ENCODE results near the gene IL27RA. TPM values are rescaled to one million over a fixed set of nuclear protein-coding genes. Genes with fewer than 3 reads are reported as not detected.
"Not testable (repeated sequence)": the region's sequence is repeated elsewhere in the genome, so short reads cannot be mapped to it uniquely, and the experiment has no call there.

IL27RA gene
- total and polyA plus RNA-seq, 4 donors = 1.0 to 2.8 (median 1.6) TPM

- TF ChIP-seq ATF3 (IDR thresholded peaks at IDR 0.05) = no peak
These were observed 18.9 kb downstream of the IL27RA start (continued) for GRCh38 chr19:14050512-14050911.

- H3K27me3 ChIP-seq (ENCODE audit: control insufficient read depth in 4 of 4, insufficient read depth in 4 of 4, low read length in 3 of 4); H3K9me3 ChIP-seq (ENCODE audit: control insufficient read depth in 4 of 4, low read length in 3 of 4); H3K27ac ChIP-seq (ENCODE audit: low read depth in 1 of 2, low read length in 2 of 2); H3K4me1 ChIP-seq (ENCODE audit: control insufficient read depth in 4 of 4, insufficient read depth in 4 of 4, low read length in 3 of 4); H3K4me3 ChIP-seq (ENCODE audit: low read depth in 1 of 3, low read length in 3 of 3); DNase-seq (ENCODE audit: low spot score); H3K9ac ChIP-seq (ENCODE audit: low read depth in 1 of 2, low read length in 2 of 2): not testable (repeated sequence)
- peaks cover 2 to 20% (median 9%) of the 10 kb centered on the region in 4 donors for H3K36me3 ChIP-seq (ENCODE audit: control insufficient read depth in 4 of 4, insufficient read depth in 3 of 4, low read depth in 1 of 4, low read length in 3 of 4)
- 97% methylated on average over 11 of the region's 11 CpGs for WGBS
These were observed 19.4 kb downstream of the IL27RA start for GRCh38 chr19:14050961-14051360.

- no peak for DNase-seq (ENCODE audit: low spot score)
These were observed 20.4 kb downstream of the IL27RA start for GRCh38 chr19:14051980-14052379.

GRCh38 chr19:14052470-14052869 is 20.9 kb downstream of the IL27RA start:
- 91% methylated on average over 6 of the region's 6 CpGs for WGBS
- H3K36me3 ChIP-seq (ENCODE audit: control insufficient read depth in 4 of 4, insufficient read depth in 3 of 4, low read depth in 1 of 4, low read length in 3 of 4) = peaks cover 7 to 27% (median 12%) of the 10 kb centered on the region in 4 donors
- no peak for TF ChIP-seq RXRA (IDR thresholded peaks at IDR 0.05)
- no peak for TF ChIP-seq TAF1 (conservative IDR thresholded peaks at IDR 0.05)
- no peak for TF ChIP-seq REST (IDR thresholded peaks at IDR 0.05)
- no peak for TF ChIP-seq FOXA2 (IDR thresholded peaks at IDR 0.05)
- TF ChIP-seq HNF4A (conservative IDR thresholded peaks at IDR 0.05) = no peak
- no peak for TF ChIP-seq FOXA1 (IDR thresholded peaks at IDR 0.05)
- no peak for TF ChIP-seq CTCF (IDR thresholded peaks at IDR 0.05; ENCODE audit: low read depth, low read length, missing input control)
- no peak for TF ChIP-seq SP1 (IDR thresholded peaks at IDR 0.05)
- no peak for TF ChIP-seq EGR1 (IDR thresholded peaks at IDR 0.05; ENCODE audit: low read depth in 2 of 2)
- TF ChIP-seq RAD21 (IDR thresholded peaks at IDR 0.05) = no peak

More at GRCh38 chr19:14051980-14052379, 20.4 kb downstream of the IL27RA start:
- Histone ChIP-seq H3K4me3 (ENCODE audit: low read depth in 1 of 3, low read length in 3 of 3) (no peak overlapping the region), H3K9me3 (ENCODE audit: control insufficient read depth in 4 of 4, low read length in 3 of 4) (no peaks in the 10 kb centered on the region), H3K9ac (ENCODE audit: low read depth in 1 of 2, low read length in 2 of 2) (no peak overlapping the region), H3K4me1 (ENCODE audit: control insufficient read depth in 4 of 4, insufficient read depth in 4 of 4, low read length in 3 of 4) (no peaks in the 10 kb centered on the region), H3K27me3 (ENCODE audit: control insufficient read depth in 4 of 4, insufficient read depth in 4 of 4, low read length in 3 of 4) (no peaks in the 10 kb centered on the region), H3K27ac (ENCODE audit: low read depth in 1 of 2, low read length in 2 of 2) (no peak overlapping the region), H3K36me3 (ENCODE audit: control insufficient read depth in 4 of 4, insufficient read depth in 3 of 4, low read depth in 1 of 4, low read length in 3 of 4) (peaks cover 7 to 27% (median 12%) of the 10 kb centered on the region in 4 donors)
- 82% methylated on average over 9 of the region's 9 CpGs for WGBS
- TF ChIP-seq FOXA2 (IDR thresholded peaks at IDR 0.05) = no peak
- TF ChIP-seq MAX (IDR thresholded peaks at IDR 0.05) = no peak
- no peak for TF ChIP-seq YY1 (IDR thresholded peaks at IDR 0.05)
- TF ChIP-seq RXRA (IDR thresholded peaks at IDR 0.05) = no peak
- TF ChIP-seq HNF4G (IDR thresholded peaks at IDR 0.05) = no peak
- no peak for TF ChIP-seq JUND (IDR thresholded peaks at IDR 0.05)
- TF ChIP-seq NR2F2 (IDR thresholded peaks at IDR 0.05) = no peak
- TF ChIP-seq CTCF (IDR thresholded peaks at IDR 0.05; ENCODE audit: low read depth, low read length, missing input control) = no peak
- TF ChIP-seq EGR1 (IDR thresholded peaks at IDR 0.05; ENCODE audit: low read depth in 2 of 2) = no peak
- no peak for TF ChIP-seq ATF3 (IDR thresholded peaks at IDR 0.05)

More at GRCh38 chr19:14052470-14052869, 20.9 kb downstream of the IL27RA start:
- H3K9me3 ChIP-seq (ENCODE audit: control insufficient read depth in 4 of 4, low read length in 3 of 4) = no peaks in the 10 kb centered on the region
- H3K4me3 ChIP-seq (ENCODE audit: low read depth in 1 of 3, low read length in 3 of 3) = no peak overlapping the region
- H3K4me1 ChIP-seq (ENCODE audit: control insufficient read depth in 4 of 4, insufficient read depth in 4 of 4, low read length in 3 of 4) = no peaks in the 10 kb centered on the region
- H3K27ac ChIP-seq (ENCODE audit: low read depth in 1 of 2, low read length in 2 of 2) = no peak overlapping the region
- H3K9ac ChIP-seq (ENCODE audit: low read depth in 1 of 2, low read length in 2 of 2) = no peak overlapping the region
- H3K27me3 ChIP-seq (ENCODE audit: control insufficient read depth in 4 of 4, insufficient read depth in 4 of 4, low read length in 3 of 4) = no peaks in the 10 kb centered on the region
- no peak for DNase-seq (ENCODE audit: low spot score)

Data from liver (tissue), 9 donors.